Measurements from ENCODE around the gene FLT3LG. TPM values are rescaled to one million over a fixed set of nuclear protein-coding genes. Genes with fewer than 3 reads are reported as not detected.
A peak's percentile ranks its signal among the peaks of the same experiment; 100 is the strongest.

Gene FLT3LG
- total RNA-seq, 2 donors from 2014 or later = 0.52 to 0.66 TPM

DNA sequence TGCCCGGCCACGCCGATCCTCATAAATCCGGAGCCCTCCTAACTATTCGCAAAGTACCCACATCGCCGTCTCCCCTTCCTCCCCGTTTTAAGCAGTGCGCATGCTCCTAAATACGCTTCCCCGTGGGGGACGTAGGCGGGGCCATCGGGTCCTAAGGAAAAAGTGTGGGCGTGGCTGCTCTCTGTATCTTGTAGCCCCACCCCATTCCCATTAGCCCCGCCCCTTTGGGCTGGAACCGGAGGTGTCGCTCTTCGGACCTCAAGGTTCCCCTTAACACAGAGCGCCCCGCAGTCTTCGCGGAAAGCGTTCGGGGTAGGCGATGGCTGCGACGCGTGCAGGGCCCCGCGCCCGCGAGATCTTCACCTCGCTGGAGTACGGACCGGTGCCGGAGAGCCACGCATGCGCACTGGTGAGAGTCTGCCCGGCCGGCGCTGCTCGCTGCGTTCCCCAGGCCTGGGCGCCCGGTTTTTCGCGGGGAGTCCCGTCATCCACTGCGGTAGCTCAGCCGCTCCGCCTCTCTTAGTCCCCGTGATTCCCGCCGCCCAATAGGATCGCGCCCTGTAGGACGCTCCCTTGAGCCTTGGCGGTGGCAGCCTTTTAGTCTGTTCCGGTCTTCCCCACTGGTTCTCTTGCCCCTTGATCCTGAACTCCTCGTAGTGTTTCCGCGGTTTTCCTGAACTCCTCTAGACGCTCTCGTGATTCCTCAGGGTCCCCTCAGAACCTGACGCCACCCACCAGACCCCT lies 20.8 kb upstream of the FLT3LG start, which contains the start of gene ALDH16A1:
ALDH16A1 (plus strand) TSS at position 213 of the 744 bp plus-strand sequence; CDS start at position 320, 107 bp downstream.
- H3K9me3 ChIP-seq = no peaks in the 10 kb centered on the region
- WGBS, 2 donors = 0 to 2% methylated on average over 6 to 66 of the region's 66 CpGs
- peak within 1 kb of the TSS; percentile 88 to 97 (median 94) for H3K27ac ChIP-seq
- no peaks in the 10 kb centered on the region for H3K27me3 ChIP-seq
- ATAC-seq = peak; percentile 88
- H3K4me1 ChIP-seq = peaks cover 29% of the 10 kb centered on the region
- no peaks in the 10 kb centered on the region for H3K36me3 ChIP-seq (replicated peaks in 1 of 2; ENCODE audit: insufficient read depth in 1 of 2, low read depth in 2 of 2)
- H3K4me3 ChIP-seq = peak within 1 kb of the TSS; percentile 31 to 40
- TF ChIP-seq CTCF (IDR thresholded peaks at IDR 0.05) (no peak), POLR2A (IDR thresholded peaks at IDR 0.05) (peak; percentile 73 to 92 (median 91))
- intact Hi-C loops (cut with DNase I) = no loop called here
- DNase-seq = peak; percentile 98 to 99 (median 98)

GRCh38 chr19:49453757-49454240 lies 20.2 kb upstream of the FLT3LG start:
- H3K4me1 ChIP-seq = peaks cover 29% of the 10 kb centered on the region
- H3K27ac ChIP-seq = peak overlapping the region; percentile 88 to 97 (median 94)
- peak in 1 of 7 experiments; percentile 7 for TF ChIP-seq CTCF (IDR thresholded peaks at IDR 0.05)
- no peak for TF ChIP-seq POLR2A (IDR thresholded peaks at IDR 0.05)
- no peak for DNase-seq
- intact Hi-C loops (cut with DNase I) = no loop called here
- H3K27me3 ChIP-seq = no peaks in the 10 kb centered on the region
- peak overlapping the region; percentile 31 to 40 for H3K4me3 ChIP-seq
- ATAC-seq = no peak
- no peaks in the 10 kb centered on the region for H3K36me3 ChIP-seq (replicated peaks in 1 of 2; ENCODE audit: insufficient read depth in 1 of 2, low read depth in 2 of 2)
- H3K9me3 ChIP-seq = no peaks in the 10 kb centered on the region
- 36 to 42% methylated on average over 10 of the region's 10 CpGs for WGBS, 2 donors

- no peak overlapping the region for H3K4me3 ChIP-seq
- DNase-seq (no peak), ATAC-seq (no peak)
- H3K36me3 ChIP-seq (replicated peaks in 1 of 2; ENCODE audit: insufficient read depth in 1 of 2, low read depth in 2 of 2) = no peaks in the 10 kb centered on the region
- TF ChIP-seq POLR2A (IDR thresholded peaks at IDR 0.05) (no peak), CTCF (IDR thresholded peaks at IDR 0.05) (no peak)
- H3K4me1 ChIP-seq = peaks cover 19% of the 10 kb centered on the region
- H3K27me3 ChIP-seq = no peaks in the 10 kb centered on the region
- intact Hi-C loops (cut with DNase I) = no loop called here
- no peaks in the 10 kb centered on the region for H3K9me3 ChIP-seq
- H3K27ac ChIP-seq = no peak overlapping the region
- WGBS, 2 donors = 68 to 74% methylated on average over 5 of the region's 5 CpGs
Observed at GRCh38 chr19:49455773-49456172, 18.2 kb upstream of the FLT3LG start.

GRCh38 chr19:49456326-49456725 lies 17.7 kb upstream of the FLT3LG start:
- Histone ChIP-seq H3K27ac (peak overlapping the region in 1 of 4 donors; percentile 36), H3K4me1 (peaks cover 18% of the 10 kb centered on the region), H3K9me3 (no peaks in the 10 kb centered on the region), H3K4me3 (no peak overlapping the region), H3K27me3 (no peaks in the 10 kb centered on the region), H3K36me3 (replicated peaks in 1 of 2; ENCODE audit: insufficient read depth in 1 of 2, low read depth in 2 of 2) (no peaks in the 10 kb centered on the region)
- WGBS, 2 donors = 82 to 83% methylated on average over 5 of the region's 5 CpGs
- TF ChIP-seq CTCF (IDR thresholded peaks at IDR 0.05) = no peak
- no peak for TF ChIP-seq POLR2A (IDR thresholded peaks at IDR 0.05)
- ATAC-seq (no peak), DNase-seq (no peak)
- intact Hi-C loops (cut with DNase I) = no loop called here
